ENCODE results near the gene TOM1.

- TF ChIP-seq CTCF (conservative IDR thresholded peaks at IDR 0.05; ENCODE audit: low read length) (no peak), EZH2phosphoT487 (IDR thresholded peaks at IDR 0.05; ENCODE audit: borderline replicate concordance, low read depth, low read length) (no peak)
Observed at GRCh38 chr22:35379146-35379993, 79.7 kb downstream of the TOM1 start.

Data from OCI-LY7 (cell line).